Measurements from ENCODE around the gene TMEM119. TPM values are rescaled to one million over a fixed set of nuclear protein-coding genes. Genes with fewer than 3 reads are reported as not detected.

Gene TMEM119
- total and polyA plus RNA-seq, 9 of the 15 experiments (the other 6 are each of a cell fraction or from before 2014, with no cell fraction given), result 0.18 TPM; not detected in 8

GRCh38 chr12:108629824-108630476 is 32.1 kb upstream of the TMEM119 start (continued):
- TF ChIP-seq TSHZ1 (CRISPR knock-in tag; IDR thresholded peaks at IDR 0.05), result 0 out of 2 replicates have a peak, but pooled peaks have one; percentile 24
- TF ChIP-seq MNT (conservative IDR thresholded peaks at IDR 0.05), result peak; percentile 39 to 65; a peak in 2 of 4 replicates
- no peak for TF ChIP-seq BRD4 (IDR thresholded peaks at IDR 0.05)
- TF ChIP-seq ZNF561 (CRISPR knock-in tag; conservative IDR thresholded peaks at IDR 0.05), result no peak
- 0 out of 4 replicates have a peak, but pooled peaks of 1 of the 2 experiments have one; percentile 50 for TF ChIP-seq KDM4B (IDR thresholded peaks at IDR 0.05; ENCODE audit: borderline replicate concordance in 2 of 2, low read depth in 1 of 2)
- peak; percentile 85; the same call in 1 of the 2 replicates for TF ChIP-seq MTA3 (IDR thresholded peaks at IDR 0.05; ENCODE audit: borderline replicate concordance)
- peak in 1 of 2 experiments; percentile 30; a peak in 1 of 4 replicates for TF ChIP-seq NONO (IDR thresholded peaks at IDR 0.05; ENCODE audit: low read depth in 2 of 2, low read length in 1 of 2)
- TF ChIP-seq SMARCA4 (IDR thresholded peaks at IDR 0.05), result 0 out of 2 replicates have a peak, but pooled peaks have one; percentile 56
- TF ChIP-seq ZC3H11A (IDR thresholded peaks at IDR 0.05; ENCODE audit: low read depth, low read length), result 0 out of 2 replicates have a peak, but pooled peaks have one; percentile 71
- peak; percentile 78 for TF ChIP-seq POLR2AphosphoS5 (IDR thresholded peaks at IDR 0.05; ENCODE audit: control insufficient read depth, insufficient read depth, low read depth, low read length)
- TF ChIP-seq RNF2 (IDR thresholded peaks at IDR 0.05), result peak; percentile 57; the same call in 1 of the 2 replicates
- TF ChIP-seq SIN3A (IDR thresholded peaks at IDR 0.05; ENCODE audit: borderline replicate concordance in 2 of 2, control insufficient read depth in 1 of 2, low read depth in 2 of 2, low read length in 2 of 2), result 0 out of 4 replicates have a peak, but pooled peaks of 1 of the 2 experiments have one; percentile 16
- TF ChIP-seq FOXK1 (CRISPR knock-in tag; IDR thresholded peaks at IDR 0.05; ENCODE audit: borderline replicate concordance), result peak; percentile 79; the same call in 1 of the 2 replicates
- TF ChIP-seq ATF3 (IDR thresholded peaks at IDR 0.05), result peak; percentile 98
- TF ChIP-seq ATF3 (CRISPR knock-in tag; conservative IDR thresholded peaks at IDR 0.05), result 0 out of 2 replicates have a peak, but pooled peaks have one; percentile 36
- TF ChIP-seq GATAD2B (IDR thresholded peaks at IDR 0.05; ENCODE audit: borderline replicate concordance), result 0 out of 2 replicates have a peak, but pooled peaks have one; percentile 50
- TF ChIP-seq THRAP3 (IDR thresholded peaks at IDR 0.05; ENCODE audit: borderline replicate concordance), result no peak
- TF ChIP-seq THAP12 (CRISPR knock-in tag; IDR thresholded peaks at IDR 0.05), result peak; percentile 64; the same call in 1 of the 2 replicates
